ENCODE results near the gene TECR. TPM values are rescaled to one million over a fixed set of nuclear protein-coding genes. Genes with fewer than 3 reads are reported as not detected.
A peak's percentile ranks its signal among the peaks of the same experiment; 100 is the strongest.
"Not testable (repeated sequence)": the region's sequence is repeated elsewhere in the genome, so short reads cannot be mapped to it uniquely, and the experiment has no call there.

TECR gene, protein sequence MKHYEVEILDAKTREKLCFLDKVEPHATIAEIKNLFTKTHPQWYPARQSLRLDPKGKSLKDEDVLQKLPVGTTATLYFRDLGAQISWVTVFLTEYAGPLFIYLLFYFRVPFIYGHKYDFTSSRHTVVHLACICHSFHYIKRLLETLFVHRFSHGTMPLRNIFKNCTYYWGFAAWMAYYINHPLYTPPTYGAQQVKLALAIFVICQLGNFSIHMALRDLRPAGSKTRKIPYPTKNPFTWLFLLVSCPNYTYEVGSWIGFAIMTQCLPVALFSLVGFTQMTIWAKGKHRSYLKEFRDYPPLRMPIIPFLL
- polyA plus RNA-seq (ENCODE audit: insufficient read length) = 131 TPM
- long read RNA-seq, donor 1, transcript TECR-201 (13 exons, 1,171 nt) = major isoform, 66 of 618 reads
- long read RNA-seq, donor 1, partial matches to known transcripts = 534 of 618 reads
- long read RNA-seq, donor 1, other reads (novel, unspliced or antisense) = 7 of 618 reads
- long read RNA-seq, donor 2, transcript TECR-201 (13 exons, 1,171 nt) = major isoform, 76 of 193 reads
- long read RNA-seq, donor 2, partial matches to known transcripts = 109 of 193 reads
- long read RNA-seq, donor 2, other reads (novel, unspliced or antisense) = 0 of 193 reads
- long read RNA-seq, donor 3, transcript TECR-201 (13 exons, 1,171 nt) = major isoform, 61 of 428 reads
- long read RNA-seq, donor 3, partial matches to known transcripts = 361 of 428 reads
- long read RNA-seq, donor 3, other reads (novel, unspliced or antisense) = 0 of 428 reads
- long read RNA-seq, donor 4, partial matches to known transcripts = 300 of 303 reads
- long read RNA-seq, donor 4, other reads (novel, unspliced or antisense) = 0 of 303 reads
- long read RNA-seq, donor 5, transcript TECR-226 (13 exons, 1,170 nt) = minor isoform, 8 of 958 reads
- long read RNA-seq, donor 5, transcript TECR-201 (13 exons, 1,171 nt) = major isoform, 100 of 958 reads
- long read RNA-seq, donor 5, partial matches to known transcripts = 820 of 958 reads
- long read RNA-seq, donor 5, other reads (novel, unspliced or antisense) = 25 of 958 reads
- long read RNA-seq, donor 6, transcript TECR-201 (13 exons, 1,171 nt) = major isoform, 57 of 587 reads
- long read RNA-seq, donor 6, partial matches to known transcripts = 522 of 587 reads
- long read RNA-seq, donor 6, other reads (novel, unspliced or antisense) = 0 of 587 reads
- long read RNA-seq, donor 7, transcript TECR-226 (13 exons, 1,170 nt) = minor isoform, 7 of 858 reads
- long read RNA-seq, donor 7, transcript TECR-201 (13 exons, 1,171 nt) = major isoform, 76 of 858 reads
- long read RNA-seq, donor 7, partial matches to known transcripts = 727 of 858 reads
- long read RNA-seq, donor 7, other reads (novel, unspliced or antisense) = 38 of 858 reads
- long read RNA-seq, donor 8, transcript TECR-201 (13 exons, 1,171 nt) = major isoform, 29 of 218 reads
- long read RNA-seq, donor 8, partial matches to known transcripts = 187 of 218 reads
- long read RNA-seq, donor 8, other reads (novel, unspliced or antisense) = 0 of 218 reads

DNA sequence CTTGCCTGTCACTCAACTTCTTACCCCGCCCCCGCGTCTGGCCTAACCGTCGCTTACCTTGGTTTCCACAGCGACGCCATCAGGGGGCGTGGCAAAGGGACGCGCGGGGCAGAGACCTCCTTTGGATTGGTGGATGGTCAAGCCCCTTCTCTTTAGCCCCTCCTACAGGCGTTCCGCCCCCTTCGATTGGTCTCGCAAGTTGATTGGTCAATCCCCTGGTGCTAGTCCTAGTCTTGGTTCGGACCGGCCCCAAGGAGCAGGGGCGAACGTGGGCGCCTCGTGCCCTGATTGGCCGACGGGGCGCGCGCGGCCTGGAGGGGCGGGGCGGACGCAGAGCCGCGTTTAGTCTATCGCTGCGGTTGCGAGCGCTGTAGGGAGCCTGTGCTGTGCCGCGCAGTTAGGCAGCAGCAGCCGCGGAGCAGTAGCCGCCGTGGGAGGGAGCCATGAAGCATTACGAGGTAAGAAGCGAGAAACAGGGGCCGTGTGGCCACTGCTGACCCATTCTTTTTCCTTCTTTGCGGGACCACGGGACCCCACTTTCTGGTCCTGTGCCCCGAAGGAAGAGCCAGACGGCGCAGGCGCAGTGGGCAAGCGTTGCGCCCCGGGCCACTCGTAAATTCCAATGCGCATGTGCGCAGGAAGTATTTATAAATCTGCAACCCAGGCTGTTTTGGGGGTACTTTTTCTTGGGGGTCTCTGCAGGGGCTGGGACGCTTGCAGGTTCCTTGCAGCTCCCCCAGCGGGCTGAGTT is at the start of gene TECR:
TSS of gene TECR (plus strand) at position 341 of the 751 bp plus-strand sequence. CDS start at position 444, 103 bp downstream.
- DNase-seq = peak; percentile 100

DNA sequence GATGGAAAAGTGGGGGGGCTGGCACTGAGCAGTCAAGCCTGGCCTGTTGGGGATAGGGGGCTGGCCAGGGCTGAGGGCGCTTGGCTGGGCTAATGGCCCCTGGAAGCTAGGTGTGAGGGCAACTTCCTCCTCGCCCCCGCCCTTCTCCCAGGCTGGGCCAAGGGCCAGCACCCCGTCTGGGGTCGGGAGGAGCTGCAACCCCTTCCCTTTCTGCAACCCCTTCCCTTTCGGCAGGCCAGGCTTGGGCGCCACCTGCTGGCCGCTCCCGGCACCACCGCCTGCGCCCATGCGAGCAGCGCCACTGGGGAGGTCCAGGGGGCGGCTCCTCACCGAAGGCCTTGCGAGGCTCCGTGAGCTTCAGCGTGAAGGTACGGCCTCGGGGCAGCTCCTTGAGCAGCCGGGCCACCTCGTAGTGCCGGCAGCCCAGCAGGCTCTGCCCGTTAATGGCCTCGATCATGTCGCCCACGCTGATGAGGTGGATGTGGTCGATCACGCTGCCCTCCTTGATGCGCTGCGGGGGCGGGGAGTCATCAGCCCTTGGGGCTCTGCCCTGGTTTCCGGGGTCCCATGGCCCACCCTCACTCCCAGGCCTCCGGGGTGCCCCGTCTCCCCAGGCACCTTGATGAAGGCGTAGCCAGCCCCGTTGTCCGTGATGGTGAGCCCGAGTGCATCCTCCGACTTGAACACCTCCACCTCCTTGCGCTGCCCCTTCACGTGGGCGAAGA is 49.3 kb upstream of the TECR start:
- peak; percentile 65 for DNase-seq

DNA sequence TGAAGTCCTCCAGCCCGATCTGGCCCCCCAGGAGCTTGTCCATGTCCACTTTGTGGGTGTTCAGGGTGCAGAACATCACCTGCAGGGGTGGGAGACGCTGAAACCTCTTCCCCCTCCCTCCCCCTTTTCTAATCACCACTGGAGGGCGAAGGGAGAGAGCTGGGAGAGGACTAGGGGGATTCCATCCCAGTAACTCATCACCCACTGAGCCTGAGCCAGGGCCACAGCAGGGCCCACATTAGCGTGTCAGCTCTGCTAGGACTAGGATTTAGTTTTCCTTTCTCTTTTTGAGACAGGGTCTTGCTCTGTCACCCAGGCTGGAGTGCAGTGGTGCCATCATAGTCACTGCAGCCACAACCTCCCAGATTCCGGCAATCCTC is 48.7 kb upstream of the TECR start:
- no peak for DNase-seq

DNA sequence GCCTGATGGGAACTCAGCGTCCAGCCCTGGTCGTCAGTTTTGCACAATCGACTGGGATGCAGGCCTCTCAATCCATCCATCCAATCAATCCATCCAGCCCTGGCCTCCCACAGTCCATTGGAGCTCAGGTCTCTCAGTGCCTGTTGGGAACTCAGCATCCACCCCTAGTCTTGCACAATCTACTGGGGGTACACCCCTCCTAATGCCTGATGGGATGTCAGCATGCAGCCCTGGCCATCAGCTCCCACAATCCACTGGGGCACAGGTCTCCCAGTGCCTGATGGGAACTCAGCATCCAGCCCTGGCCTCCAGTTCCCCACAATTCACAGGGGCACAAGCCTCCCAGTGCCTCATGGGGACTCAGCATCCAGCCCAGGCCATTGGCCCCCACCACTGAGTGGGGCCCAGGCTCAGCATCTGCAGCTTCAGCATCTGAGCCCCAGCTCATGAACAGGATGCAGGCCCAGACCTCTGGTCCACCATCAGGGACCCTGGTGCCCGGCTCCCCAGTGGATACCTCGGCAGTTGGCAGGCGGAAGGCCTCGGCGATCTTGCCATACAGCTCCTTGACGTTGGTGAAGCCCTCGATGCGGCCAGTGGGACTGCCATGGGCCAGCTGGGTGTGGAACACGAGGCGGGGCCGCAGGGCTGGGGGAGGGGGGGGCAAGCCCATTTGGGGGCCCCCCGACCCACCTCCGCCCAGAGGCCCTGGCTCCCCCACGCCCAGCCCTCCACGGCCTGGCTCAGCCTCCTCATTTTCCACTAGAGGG is 47.0 kb upstream of the TECR start:
- DNase-seq = no peak

DNA sequence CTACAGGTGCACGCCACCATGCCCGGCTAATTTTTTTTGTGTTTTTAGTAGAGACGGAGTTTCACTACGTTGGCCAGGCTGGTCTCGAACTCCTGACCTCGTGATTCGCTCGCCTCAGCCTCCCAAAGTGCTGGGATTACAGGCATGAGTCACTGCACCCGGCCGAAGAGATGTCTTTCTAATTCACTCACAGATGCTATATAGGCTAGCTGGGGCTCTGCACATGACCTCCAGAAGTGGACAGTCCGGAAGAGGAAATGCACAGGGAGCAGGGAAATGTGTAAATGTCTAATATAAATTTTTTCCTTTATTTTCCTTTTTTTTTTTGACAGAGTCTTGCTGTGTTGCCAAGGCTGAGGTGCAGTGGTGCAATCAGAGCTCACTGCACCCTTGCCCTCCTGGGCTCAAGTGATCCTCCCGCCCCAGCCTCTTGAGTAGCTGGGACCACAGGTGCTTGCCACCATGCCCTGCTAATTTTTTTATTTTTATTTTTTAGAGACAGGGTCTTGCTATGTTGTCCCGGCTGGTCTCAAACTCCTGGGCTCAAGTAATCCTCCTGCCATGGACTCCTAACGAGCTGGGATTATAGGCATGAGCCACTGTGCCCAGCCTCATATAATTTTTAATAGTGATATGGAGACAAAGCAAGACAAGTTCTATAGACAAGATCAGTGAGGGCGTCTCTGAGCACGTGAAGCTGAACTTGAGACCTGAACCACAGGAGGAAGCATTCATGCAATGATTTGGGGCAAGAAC is 41.8 kb upstream of the TECR start:
- no peak for DNase-seq

DNA sequence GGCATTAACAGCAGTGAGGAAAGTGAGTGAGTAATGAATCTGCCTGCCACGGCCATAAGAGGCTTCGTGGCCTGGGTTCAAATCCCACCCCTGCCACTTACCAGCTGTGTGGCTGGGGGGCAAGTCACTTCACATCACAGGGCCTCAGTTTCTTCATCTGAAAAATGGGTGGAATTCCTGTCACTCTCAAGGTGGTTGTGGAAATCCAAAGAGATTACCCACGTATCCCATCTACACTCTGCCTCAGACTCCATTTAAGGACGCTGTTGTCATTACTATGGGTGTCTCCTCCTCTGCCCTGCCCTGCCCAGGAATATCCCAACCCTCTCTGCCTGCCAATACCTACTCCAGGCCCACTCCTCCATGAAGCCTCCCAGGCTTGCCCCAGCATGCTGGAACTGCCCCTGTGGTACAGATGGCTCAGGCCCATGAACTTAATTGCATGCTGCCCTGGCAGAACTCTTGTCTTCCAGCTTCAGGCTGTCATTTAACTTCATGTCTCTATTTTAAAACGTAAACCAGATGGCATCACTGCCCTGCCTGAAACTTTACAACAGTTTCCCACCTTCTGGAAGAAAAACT is 36.5 kb upstream of the TECR start:
- DNase-seq = no peak

DNA sequence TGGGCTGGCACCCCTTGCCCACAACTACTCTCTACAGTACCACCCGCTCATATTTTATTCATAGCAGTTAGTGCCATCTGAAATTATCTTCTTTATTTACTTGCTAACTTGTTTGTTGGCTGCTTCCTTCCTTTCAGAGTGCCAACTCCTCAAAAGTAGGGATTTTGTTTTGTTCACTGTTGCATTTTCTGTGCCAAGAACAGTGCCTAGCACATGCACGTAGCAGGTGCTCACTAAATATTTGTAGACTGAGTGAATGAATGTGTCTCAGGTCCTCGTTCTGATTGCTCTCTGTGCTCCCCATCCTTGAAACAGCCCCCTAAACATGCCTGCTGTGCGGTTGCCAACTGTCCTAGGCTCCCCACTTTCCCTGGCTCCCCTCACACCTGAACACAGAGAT is 35.0 kb upstream of the TECR start:
- DNase-seq = no peak

DNA sequence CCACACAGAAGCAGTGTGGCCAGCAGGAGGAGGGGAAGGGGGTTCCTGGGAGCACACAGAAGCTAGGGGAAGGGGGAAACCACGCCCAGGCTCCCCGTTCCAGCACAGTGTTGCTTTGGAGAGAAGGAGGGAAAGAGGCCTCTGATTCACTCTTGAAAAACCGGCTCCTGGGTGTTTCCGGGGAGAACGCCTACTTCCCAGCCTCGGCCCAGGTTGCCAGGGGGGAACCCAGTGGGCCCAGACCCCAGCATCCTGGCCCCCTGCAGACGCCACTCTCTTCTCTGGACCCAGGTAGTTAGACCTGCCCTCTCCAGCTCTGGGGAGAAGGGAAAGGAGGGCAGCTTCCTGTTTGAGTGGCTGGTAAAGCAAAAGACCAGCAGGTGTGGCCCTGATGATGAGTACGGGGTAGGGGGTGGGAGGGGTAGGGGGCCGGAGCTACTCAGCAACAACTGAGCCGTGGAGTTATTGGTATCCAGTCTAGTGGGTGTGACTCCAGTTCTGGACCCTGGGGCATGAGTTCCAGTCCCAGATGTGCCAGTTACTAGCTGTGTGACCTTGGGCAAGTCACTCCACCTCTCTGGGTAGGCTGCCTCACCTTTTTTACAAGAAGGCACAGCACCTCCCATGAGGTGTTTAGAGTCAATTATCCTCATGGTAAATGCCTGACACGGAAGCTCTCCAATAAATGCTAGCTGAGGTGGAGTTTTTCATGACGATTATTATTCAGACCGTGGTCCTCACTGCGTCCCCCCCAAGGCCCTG is 34.3 kb upstream of the TECR start:
- DNase-seq = no peak

DNA sequence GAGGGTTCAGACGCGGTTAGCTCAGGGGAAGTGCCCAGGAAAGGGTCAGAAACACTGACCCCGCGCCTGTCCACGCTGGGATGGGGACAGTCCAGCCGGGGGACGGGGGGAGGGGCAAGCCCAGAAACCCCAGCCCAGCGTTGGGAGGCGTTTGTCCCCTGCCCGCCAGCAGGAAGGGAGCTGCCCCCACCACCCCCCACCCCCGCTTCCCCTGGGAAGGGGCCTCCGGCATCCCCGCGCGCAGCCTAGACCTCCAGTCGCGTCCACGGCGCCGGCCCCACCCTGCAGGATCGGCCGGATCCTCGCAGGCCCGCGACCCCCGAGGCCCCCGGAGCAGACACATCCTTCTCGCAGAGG is 33.7 kb upstream of the TECR start:
- DNase-seq = no peak

DNA sequence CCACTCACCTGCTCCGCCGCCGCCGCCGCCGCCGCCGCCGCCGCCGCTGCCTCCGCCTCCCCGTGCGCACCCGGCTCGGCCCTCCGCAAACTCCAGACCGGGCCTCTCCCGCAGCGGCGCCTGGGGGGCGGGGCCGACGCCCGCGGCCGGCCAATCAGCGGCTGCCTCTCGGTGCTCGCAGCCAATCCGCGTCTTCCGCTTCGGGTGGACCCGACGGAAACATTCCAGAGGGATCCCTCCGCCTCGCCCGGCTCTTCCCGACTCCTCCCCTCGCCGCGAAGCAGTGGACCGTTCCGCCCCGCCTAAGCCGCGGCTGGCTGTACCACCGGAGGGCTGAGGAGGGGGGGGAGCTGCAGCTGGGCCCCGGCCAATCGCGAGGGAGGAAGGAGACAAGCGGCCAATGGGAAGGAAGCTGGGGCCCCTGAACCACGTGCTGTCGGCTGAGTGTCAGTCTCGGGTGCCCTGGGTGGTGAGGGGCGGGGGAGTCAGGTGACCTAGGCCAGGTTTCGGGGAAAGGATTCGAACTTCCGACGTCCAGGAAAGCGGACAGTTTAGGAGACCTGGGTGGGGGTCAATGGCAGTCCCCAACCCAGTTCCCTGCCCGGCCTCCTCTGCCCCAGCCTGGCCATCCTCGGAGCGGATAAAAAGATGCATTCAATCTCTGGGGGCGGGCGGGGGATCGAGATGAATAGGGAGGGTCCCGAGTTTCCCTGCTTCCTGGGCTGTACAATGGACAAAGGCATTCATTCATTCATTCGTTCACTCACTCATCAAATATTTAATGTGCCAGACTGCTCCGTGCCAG is 33.2 kb upstream of the TECR start, which contains the start of gene GIPC1:
TSS of gene GIPC1 (minus strand) at position 99 of the 805 bp plus-strand sequence. CDS start 13,151 bp downstream, outside the sequence.
- peak; percentile 97 for DNase-seq

DNA sequence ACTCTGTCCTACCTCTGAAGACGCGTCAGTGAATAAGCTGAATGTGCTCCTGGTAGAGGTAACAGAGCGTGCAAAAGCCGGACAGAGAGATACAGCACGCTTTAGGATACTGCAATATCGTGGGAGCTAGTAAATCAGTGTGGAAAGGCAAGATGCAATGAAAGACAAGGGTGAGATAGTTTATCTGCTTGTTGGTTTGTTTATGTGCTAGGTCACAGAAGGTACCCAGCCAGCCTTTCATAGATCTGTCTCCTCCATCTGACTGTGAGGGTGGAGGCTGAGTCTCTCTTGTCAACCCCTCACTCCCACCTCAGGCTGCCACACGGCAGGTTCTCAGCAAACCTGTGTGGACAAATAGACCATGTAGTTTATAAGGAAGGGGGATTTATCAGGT is 32.6 kb upstream of the TECR start:
- DNase-seq = no peak

DNA sequence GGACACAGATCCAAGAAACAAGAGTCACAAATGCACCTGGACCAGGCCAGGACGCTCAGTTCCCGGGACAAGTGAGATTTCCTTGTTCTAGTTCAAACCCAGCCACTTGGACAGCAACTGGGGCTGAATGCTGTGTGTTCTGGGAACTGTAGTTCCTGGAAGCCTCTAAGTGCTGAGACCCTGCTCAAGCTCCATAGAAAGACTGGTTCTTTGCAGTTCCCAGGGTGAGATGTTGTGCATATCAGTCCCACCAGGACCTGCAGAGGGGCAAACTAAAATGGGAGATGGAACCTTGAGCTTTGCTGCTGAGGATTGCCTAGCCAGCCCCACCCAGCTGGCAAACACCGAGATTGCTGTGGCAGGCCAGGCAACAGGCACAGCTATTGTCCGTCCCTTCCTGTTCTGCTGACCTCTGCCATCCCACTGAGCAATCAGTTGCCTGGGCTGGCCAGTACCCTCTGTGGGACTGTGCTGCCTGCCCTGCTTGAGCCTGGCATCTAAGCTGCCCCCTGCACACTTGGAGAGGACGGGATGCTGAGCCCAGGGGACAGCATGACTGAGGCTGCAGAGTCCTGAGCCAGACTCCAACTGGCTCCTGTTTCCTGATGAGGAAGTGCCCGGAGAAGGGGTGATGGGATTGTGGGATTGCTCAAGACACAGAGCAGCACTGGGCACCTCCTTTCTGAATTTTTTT is 32.0 kb upstream of the TECR start:
- no peak for DNase-seq

DNA sequence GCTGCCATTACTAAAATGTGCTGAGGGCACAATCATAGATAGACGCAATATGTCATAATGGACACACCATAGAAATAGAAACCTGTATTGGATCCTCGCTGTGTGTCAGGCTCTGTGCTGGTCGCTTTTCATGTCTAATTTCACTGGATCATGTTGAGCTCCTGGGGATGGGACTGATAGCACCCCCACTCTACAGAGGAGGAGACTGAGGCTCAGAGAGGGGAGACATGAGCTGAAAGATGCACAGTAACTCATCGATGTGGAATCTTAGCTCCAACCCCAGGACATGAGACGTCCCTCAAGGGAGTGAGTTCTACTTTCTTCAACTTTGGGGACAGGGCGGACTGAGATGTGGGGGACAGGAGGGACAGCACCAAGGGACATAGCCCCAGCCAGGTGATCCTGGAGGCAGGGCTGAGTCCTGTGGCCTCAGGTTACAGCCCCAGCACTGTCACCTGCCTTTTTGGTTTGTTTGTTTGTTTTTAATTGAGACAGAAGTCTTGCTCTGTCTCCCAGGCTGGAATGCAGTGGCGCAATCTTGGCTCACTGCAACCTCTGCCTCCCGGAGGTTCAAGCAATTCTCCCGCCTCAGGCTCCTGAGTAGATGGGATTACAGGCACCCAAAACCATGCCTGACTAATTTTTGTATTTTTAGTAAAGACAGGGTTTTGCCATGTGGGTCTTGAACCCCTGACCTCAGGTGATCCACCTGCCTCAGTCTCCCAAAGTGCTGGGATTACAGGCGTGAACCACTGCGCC is 26.9 kb upstream of the TECR start:
- DNase-seq = no peak

DNA sequence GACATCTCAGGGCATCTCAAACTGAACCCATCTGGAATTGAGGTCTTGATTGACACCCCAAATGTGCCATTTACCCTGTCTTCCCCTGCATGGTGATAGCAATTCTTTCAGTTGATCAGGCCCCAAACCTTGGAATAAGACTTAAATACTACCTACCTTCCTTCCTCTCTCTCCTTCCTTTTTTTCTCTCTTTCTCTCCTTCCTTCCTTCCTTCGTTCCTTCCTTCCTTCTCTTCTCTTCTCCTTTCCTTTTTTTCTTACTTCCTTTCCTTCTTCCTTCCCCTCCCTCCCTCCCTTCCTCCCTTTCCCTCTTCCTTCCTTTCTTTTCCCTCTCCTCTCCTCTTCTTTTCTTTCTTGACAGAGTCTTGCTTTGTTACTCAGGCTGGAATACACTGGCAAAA is 26.1 kb upstream of the TECR start:
- DNase-seq = no peak

DNA sequence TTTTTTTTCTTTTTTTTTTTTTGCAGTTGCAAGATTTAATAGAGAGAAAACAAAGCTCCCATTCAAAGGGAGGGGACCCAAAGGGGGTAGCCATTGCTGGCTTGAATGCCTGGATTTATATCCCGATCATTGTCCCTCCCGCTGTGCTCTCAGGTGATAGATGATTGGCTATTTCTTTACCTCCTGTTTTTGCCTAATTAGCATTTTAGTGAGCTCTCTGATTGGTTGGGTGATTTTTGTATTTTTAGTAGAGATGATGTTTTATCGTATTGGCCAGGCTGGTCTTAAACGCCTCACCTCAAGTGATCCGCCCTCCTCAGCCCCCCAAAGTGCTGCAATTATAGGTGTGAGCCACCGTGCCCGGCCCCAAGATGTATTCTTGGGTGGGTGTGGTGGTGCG is 24.8 kb upstream of the TECR start:
- DNase-seq = not testable (repeated sequence)

Data from left kidney (tissue), 8 donors.